Peyer's patch (tissue), 4 donors: ENCODE results near the gene SPINK7.

ENCODE experiments used
- POLR2A ChIP-seq, 2 donors: fragments of 450-650 bp; IDR thresholded peaks; one replicate each; pipeline ENCODE4 v1.5.1; 2017; ENCODE audit warnings: antibody characterized with exemption in 2 of 2, mild to moderate bottlenecking in 2 of 2, moderate library complexity in 2 of 2
- TF ChIP-seq, protein P1 (sequence below), 6 experiments: fragments of 450-650 bp in 4 of 6; fragments of 200-600 bp in 2 of 6; sonication (generic) in 1 of 6; IDR thresholded peaks; one replicate each; pipeline ENCODE4 v1.5.1; 2017 to 2019; ENCODE audit warnings: antibody characterized with exemption in 6 of 6, mild to moderate bottlenecking in 3 of 6, moderate library complexity in 1 of 6

DNA sequence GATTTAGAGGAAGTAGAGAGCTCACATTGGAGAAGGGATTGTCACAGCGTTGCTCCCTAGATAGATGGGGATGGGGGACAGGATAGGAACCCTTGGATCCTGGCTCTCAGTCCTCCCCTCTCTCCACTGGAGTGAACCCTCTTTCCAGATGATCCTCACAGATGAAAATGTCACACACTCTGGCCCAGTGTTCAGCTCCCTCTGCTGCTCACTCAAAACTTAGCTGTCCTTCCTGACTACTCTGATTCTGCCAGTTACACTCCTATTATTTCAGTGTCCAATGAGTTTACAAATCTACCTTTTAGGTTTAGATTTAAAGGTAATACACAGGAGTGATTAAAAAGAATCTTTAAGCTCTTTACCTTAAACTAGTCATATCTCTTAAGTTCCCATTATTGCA is 5.8 kb upstream of the SPINK7 start:
- TF ChIP-seq, protein P1, sequence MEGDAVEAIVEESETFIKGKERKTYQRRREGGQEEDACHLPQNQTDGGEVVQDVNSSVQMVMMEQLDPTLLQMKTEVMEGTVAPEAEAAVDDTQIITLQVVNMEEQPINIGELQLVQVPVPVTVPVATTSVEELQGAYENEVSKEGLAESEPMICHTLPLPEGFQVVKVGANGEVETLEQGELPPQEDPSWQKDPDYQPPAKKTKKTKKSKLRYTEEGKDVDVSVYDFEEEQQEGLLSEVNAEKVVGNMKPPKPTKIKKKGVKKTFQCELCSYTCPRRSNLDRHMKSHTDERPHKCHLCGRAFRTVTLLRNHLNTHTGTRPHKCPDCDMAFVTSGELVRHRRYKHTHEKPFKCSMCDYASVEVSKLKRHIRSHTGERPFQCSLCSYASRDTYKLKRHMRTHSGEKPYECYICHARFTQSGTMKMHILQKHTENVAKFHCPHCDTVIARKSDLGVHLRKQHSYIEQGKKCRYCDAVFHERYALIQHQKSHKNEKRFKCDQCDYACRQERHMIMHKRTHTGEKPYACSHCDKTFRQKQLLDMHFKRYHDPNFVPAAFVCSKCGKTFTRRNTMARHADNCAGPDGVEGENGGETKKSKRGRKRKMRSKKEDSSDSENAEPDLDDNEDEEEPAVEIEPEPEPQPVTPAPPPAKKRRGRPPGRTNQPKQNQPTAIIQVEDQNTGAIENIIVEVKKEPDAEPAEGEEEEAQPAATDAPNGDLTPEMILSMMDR (IDR thresholded peaks at IDR 0.05), result no peak
- TF ChIP-seq POLR2A (IDR thresholded peaks at IDR 0.05), result no peak
